ENCODE data around the gene TAOK1. TPM values are rescaled to one million over a fixed set of nuclear protein-coding genes. Genes with fewer than 3 reads are reported as not detected.

TAOK1 gene
- total RNA-seq, 1 donor from 2014 or later, result 41.9 TPM

DNA sequence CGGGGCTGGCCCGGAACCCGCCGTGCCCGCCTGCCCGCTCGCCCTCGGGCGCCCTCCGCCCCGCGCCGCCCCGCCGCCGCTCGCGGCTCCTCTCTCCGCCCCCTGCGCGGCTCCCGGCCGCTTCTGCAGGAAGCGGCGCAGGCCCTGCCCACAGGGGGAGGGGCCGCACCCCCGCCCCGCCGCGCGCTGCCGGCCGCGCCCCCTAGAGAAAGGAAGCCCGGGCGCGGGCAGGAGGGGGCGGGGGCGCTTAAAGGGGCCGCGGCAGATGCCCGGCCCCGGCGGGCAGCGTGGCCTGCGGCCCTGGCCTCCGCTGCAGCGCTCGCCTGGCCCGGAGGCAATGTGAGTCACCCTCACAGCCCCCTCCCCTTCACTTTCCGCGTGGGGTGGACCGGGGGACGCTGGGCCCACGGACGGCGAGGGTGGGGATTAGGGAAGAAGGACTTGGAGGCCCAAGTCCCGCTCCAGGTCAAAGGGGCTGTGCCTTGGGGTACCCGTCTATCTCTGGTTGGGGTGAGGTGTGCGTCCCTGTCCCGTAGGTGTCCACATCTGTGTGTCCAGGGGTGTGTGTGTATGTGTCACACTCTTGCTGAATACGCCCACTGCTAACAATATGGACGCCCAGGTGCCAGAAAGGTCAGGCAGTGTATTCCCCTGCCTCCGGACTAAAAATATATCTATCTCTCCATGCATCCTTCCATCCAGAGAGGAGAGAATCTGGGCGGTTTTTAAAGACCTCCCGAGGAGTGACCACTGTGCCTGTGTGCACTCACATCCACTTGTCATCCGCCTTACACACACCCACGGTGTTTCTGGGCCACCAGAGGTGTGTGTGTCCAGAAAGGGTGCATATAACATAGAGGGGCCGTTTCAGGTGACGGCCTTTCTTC, 199.6 kb downstream of the TAOK1 start, which contains the start of gene GIT1:
Gene GIT1, minus strand, starts transcription at position 125 of the 887 bp plus-strand sequence. CDS start 270 bp downstream, outside the sequence.
- Mint-ChIP-seq H3K4me1 (ENCODE audit: low read depth) (peaks cover 52% of the 10 kb centered on the region), H3K9me3 (no peaks in the 10 kb centered on the region), H3K4me3 (ENCODE audit: low read depth) (peak within 1 kb of the TSS; percentile 87), H3K27me3 (ENCODE audit: low read depth) (no peaks in the 10 kb centered on the region), H3K27ac (peak within 1 kb of the TSS; percentile 93), H3K36me3 (ENCODE audit: low read depth) (no peaks in the 10 kb centered on the region)
- DNase-seq (ENCODE audit: low spot score), result peak; percentile 81
- intact Hi-C loops (cut with micrococcal nuclease), result loop anchor here (1.0 to 10.0 kb wide), 4 partner anchors 9 to 865 kb away; partner anchors contain the start of genes NEK8, TLCD1 and TP53I13

DNA sequence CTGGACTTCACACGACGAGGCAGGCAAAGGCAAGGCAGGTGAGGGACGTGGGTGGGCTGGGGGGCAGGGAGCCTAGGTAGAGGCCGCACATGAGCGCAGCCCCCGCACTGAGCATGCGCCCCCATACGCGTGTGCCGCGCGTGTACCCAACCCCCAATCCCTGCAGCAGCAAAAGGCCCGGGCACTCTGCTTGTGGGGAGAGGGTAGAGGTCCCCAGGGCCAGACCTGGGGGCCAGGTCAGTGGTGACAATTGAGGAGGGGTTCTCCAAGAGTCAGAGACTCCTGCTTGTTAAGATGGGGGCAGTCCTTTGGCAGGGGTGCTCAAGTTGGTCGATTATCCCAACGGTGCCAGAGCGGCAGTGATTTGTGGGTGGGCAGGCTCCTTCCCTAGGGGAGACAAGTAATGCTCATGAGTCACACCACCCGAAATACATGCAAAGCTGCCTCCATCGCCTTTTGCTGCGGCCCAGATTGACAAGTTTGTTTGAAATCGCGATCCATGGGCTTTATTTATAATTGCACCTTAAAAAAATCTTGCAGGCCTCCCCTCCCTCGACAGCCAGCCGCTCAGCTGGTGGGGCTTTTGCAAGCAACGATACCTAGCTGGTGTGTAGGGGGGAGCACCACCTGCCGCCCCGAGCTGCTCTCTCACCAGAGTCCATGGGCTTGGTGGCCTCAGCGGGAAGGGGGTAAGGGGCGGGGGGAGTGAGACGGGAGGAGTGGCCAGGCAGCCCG, 200.4 kb downstream of the TAOK1 start:
- H3K36me3 Mint-ChIP-seq (ENCODE audit: low read depth), result no peaks in the 10 kb centered on the region
- no peaks in the 10 kb centered on the region for H3K9me3 Mint-ChIP-seq
- no peak for DNase-seq (ENCODE audit: low spot score)
- peaks cover 46% of the 10 kb centered on the region for H3K4me1 Mint-ChIP-seq (ENCODE audit: low read depth)
- H3K4me3 Mint-ChIP-seq (ENCODE audit: low read depth), result peak overlapping the region; percentile 87
- peak overlapping the region; percentile 93 for H3K27ac Mint-ChIP-seq
- H3K27me3 Mint-ChIP-seq (ENCODE audit: low read depth), result no peaks in the 10 kb centered on the region
- intact Hi-C loops (cut with micrococcal nuclease), result loop anchor here (1.0 kb wide), 1 partner anchor 23 kb away; no protein-coding TSS in a partner anchor

GRCh38 chr17:29591146-29591736, 201.1 kb downstream of the TAOK1 start:
- H3K4me1 Mint-ChIP-seq (ENCODE audit: low read depth), result peaks cover 41% of the 10 kb centered on the region
- no peaks in the 10 kb centered on the region for H3K9me3 Mint-ChIP-seq
- intact Hi-C loops (cut with micrococcal nuclease), result loop anchor here (1.0 kb wide), 1 partner anchor 22 kb away; no protein-coding TSS in a partner anchor
- H3K36me3 Mint-ChIP-seq (ENCODE audit: low read depth), result no peaks in the 10 kb centered on the region
- H3K4me3 Mint-ChIP-seq (ENCODE audit: low read depth), result peak overlapping the region; percentile 87
- DNase-seq (ENCODE audit: low spot score), result no peak
- peak overlapping the region; percentile 80 for H3K27ac Mint-ChIP-seq
- no peaks in the 10 kb centered on the region for H3K27me3 Mint-ChIP-seq (ENCODE audit: low read depth)

- intact Hi-C loops (cut with micrococcal nuclease), result loop anchor here (1.0 kb wide), 1 partner anchor 21 kb away; no protein-coding TSS in a partner anchor
- peak overlapping the region; percentile 80 for H3K27ac Mint-ChIP-seq
- H3K9me3 Mint-ChIP-seq, result no peaks in the 10 kb centered on the region
- peak overlapping the region; percentile 87 for H3K4me3 Mint-ChIP-seq (ENCODE audit: low read depth)
- peak; percentile 73 for DNase-seq (ENCODE audit: low spot score)
- no peaks in the 10 kb centered on the region for H3K36me3 Mint-ChIP-seq (ENCODE audit: low read depth)
- H3K27me3 Mint-ChIP-seq (ENCODE audit: low read depth), result no peaks in the 10 kb centered on the region
- H3K4me1 Mint-ChIP-seq (ENCODE audit: low read depth), result peaks cover 37% of the 10 kb centered on the region
Observed at GRCh38 chr17:29591737-29592608, 201.8 kb downstream of the TAOK1 start.

DNA sequence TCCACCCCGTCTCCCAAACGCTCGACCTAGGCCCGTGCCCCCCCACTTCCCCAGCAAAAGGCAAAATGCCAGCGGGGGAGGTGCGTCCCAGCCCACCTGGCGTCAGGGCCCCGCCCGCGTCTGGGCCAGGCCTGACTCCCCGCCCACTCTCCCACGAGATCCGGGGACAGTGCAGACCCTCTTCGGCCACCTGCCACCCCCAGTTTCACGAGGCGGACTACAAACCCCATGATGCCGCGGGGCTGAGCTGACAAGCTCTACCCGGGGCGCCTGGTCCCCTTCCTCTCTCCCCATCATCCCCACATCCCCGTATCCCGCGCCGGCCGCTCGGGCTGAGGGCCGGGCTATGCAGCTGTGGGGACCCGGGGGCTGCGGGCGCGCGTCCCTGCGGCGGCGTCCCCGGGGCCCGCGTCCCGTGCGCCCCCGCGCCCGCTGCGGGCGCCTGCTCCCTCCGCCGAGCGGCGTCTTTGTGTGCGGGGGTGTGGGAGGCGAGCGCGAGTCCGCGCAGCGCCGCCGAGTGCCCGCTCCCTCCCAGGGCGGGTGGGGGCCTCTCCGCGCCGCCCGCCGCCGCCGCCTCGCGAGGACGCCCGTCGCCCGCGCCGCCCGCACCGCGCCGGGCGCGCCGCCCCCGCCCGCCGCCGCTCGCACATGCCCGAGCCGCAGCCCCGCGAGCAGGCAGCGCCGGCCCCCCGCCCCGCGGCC, 202.8 kb downstream of the TAOK1 start, which contains the start of gene ANKRD13B:
Gene ANKRD13B, plus strand, starts transcription at position 283 of the 702 bp plus-strand sequence. CDS start 490 bp downstream, outside the sequence.
- Mint-ChIP-seq H3K27me3 (ENCODE audit: low read depth) (no peaks in the 10 kb centered on the region), H3K9me3 (no peaks in the 10 kb centered on the region), H3K4me1 (ENCODE audit: low read depth) (peaks cover 29% of the 10 kb centered on the region), H3K27ac (no peak within 1 kb of the TSS), H3K36me3 (ENCODE audit: low read depth) (no peaks in the 10 kb centered on the region), H3K4me3 (ENCODE audit: low read depth) (peak within 1 kb of the TSS; percentile 87)
- peak; percentile 25 for DNase-seq (ENCODE audit: low spot score)
- intact Hi-C loops (cut with micrococcal nuclease), result no loop called here

GRCh38 chr17:29593591-29594518, 203.7 kb downstream of the TAOK1 start:
- peak overlapping the region; percentile 75 for H3K4me3 Mint-ChIP-seq (ENCODE audit: low read depth)
- DNase-seq (ENCODE audit: low spot score), result no peak
- no peak overlapping the region for H3K27ac Mint-ChIP-seq

DNA sequence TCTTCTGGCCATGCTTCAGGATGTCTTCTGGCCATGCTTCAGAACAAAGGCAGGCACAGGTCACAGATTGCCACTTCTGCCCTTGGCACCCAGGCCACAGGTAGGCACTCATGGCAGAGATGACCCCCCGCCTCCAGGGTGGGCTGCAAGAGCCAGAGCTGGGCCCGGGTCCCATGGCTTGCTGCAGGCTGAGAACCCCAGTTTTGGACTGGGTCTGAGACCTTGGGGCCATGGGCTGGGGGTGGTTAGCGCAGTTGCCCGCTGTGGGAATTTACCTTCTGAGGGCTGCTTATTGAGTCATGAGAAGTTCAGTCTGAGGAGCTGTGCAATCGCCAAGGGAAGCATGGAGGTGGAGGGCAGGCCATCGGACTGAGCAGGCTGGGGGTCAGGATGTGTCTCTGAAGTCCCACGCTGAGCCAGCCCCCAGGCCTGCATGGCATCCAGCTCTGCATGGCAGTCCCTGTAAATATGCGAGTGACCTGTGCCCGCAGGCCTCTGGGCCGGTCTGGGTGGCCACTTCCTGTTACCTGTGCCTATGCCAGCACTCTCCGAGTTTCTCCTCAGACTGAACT, 204.4 kb downstream of the TAOK1 start:
- intact Hi-C loops (cut with micrococcal nuclease), result no loop called here

More at GRCh38 chr17:29593591-29594518, 203.7 kb downstream of the TAOK1 start:
- Mint-ChIP-seq H3K9me3 (no peaks in the 10 kb centered on the region), H3K27me3 (ENCODE audit: low read depth) (no peaks in the 10 kb centered on the region), H3K4me1 (ENCODE audit: low read depth) (peaks cover 26% of the 10 kb centered on the region), H3K36me3 (ENCODE audit: low read depth) (no peaks in the 10 kb centered on the region)
- intact Hi-C loops (cut with micrococcal nuclease), result no loop called here

DNA sequence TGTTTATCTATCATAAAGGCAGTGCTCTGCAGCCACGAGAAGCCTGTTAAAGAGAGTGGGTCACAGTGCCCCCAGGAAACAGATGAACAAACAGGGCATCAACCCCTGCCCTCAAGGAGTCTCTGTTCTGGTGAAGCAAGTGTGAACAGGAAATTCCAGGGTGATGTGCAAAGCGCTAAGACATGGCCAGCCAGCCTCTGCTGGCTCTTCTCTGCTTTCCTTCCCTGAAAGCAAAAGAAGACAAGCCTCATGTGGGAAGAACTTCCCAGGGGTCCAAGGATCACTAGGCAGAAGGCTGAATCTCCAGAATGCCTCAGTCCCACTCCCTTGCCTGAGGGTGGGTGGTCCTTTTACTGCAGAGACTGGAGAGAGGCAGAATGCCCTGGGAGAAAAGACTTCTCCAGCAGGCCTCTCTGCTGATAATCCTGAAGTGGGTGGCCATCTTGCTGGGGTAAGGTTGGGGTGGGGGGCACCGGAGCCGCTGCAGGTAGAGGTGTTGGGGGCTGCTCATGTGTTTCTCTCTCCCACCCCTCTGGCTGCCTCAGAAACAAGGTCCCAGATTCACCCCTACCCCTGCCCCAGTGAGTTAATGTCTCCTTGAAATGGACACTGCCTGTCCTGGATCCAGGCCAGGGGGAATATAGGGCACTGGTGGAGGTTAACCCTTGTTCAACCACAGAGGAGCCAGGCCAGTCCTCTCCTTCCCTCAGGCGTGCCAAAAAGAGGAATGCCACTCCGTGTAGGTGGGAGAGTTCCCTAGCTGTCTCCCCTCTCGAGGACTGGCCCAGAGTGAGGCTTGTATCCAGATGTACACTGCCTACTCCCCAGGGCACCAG, 205.2 kb downstream of the TAOK1 start:
- Mint-ChIP-seq H3K27me3 (ENCODE audit: low read depth) (no peaks in the 10 kb centered on the region), H3K36me3 (ENCODE audit: low read depth) (no peaks in the 10 kb centered on the region), H3K4me1 (ENCODE audit: low read depth) (peaks cover 24% of the 10 kb centered on the region), H3K4me3 (ENCODE audit: low read depth) (no peak overlapping the region), H3K9me3 (no peaks in the 10 kb centered on the region), H3K27ac (no peak overlapping the region)
- DNase-seq (ENCODE audit: low spot score), result no peak
- intact Hi-C loops (cut with micrococcal nuclease), result no loop called here

More for the DNA sequence above, 204.4 kb downstream of the TAOK1 start:
- no peaks in the 10 kb centered on the region for H3K27me3 Mint-ChIP-seq (ENCODE audit: low read depth)
- H3K9me3 Mint-ChIP-seq, result no peaks in the 10 kb centered on the region
- H3K27ac Mint-ChIP-seq, result no peak overlapping the region
- peaks cover 26% of the 10 kb centered on the region for H3K4me1 Mint-ChIP-seq (ENCODE audit: low read depth)
- no peak for DNase-seq (ENCODE audit: low spot score)
- peak overlapping the region; percentile 75 for H3K4me3 Mint-ChIP-seq (ENCODE audit: low read depth)
- no peaks in the 10 kb centered on the region for H3K36me3 Mint-ChIP-seq (ENCODE audit: low read depth)

DNA sequence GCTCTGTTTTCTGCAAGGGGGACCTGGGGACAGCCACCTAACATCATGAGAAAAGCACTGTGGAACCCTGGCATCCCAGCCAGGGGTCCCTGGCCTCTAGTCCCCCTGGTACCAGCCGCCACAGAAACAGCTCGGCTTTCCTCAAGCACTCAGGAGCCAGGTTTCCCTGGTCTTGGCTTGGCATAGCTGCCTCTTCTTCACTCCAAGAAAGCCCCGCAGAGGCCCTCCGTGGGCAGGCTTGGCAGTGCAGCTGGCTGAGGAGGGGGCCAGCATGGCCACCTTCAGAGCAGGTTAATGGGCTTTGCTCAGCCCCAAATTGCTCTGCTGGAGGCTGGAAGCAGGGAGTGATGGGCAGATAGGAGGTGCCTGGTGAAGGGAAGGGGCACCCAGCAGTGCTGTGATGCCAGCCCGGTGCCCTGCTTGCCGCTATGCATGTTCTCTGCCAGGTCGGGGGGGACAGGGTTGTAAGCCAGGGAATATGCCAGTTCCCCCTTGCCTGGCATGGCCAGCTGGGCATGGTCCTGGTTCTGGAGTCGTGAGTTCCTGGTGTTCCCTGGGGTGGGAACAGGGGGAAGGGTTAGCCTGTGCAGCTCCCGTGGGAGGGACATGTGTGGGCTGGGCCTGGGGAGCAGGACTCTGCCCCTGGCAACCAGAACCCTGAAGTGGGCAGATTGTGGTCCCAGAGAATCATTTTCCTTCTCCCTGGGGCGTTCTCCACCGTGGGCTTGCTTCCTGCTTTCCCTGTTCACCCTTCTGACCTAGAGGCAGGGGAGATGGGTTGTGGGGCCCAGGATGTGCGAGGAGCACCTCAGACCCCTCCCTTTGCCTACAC, 206.0 kb downstream of the TAOK1 start:
- H3K36me3 Mint-ChIP-seq (ENCODE audit: low read depth), result no peaks in the 10 kb centered on the region
- H3K9me3 Mint-ChIP-seq, result no peaks in the 10 kb centered on the region
- H3K27ac Mint-ChIP-seq, result no peak overlapping the region
- DNase-seq (ENCODE audit: low spot score), result no peak
- H3K27me3 Mint-ChIP-seq (ENCODE audit: low read depth), result no peaks in the 10 kb centered on the region
- no peak overlapping the region for H3K4me3 Mint-ChIP-seq (ENCODE audit: low read depth)
- intact Hi-C loops (cut with micrococcal nuclease), result no loop called here
- H3K4me1 Mint-ChIP-seq (ENCODE audit: low read depth), result peaks cover 22% of the 10 kb centered on the region
